MCF 10A (cell line): Measurements from ENCODE around the gene ETV7. TPM values are rescaled to one million over a fixed set of nuclear protein-coding genes. Genes with fewer than 3 reads are reported as not detected.

ENCODE experiments used
- BruUV-seq: library from RNA; stranded (reverse); fragments of 400-500 nt; replicated peaks from 2 replicates; lab custom pipeline; 2021; lab: Mats Ljungman, UMichigan
- CTCF ChIA-PET: fragments of 300-600 bp; sonication (Branson Sonifier 250); formaldehyde crosslinking; extraction: SDS; loops from one replicate; lab custom pipeline; 2021; ENCODE audit warnings: antibody characterized with exemption, inconsistent platforms; lab: Yijun Ruan, JAX
- POLR2A ChIA-PET: fragments of 300-600, 350-650 bp; sonication (Branson Sonifier 250); formaldehyde crosslinking; extraction: SDS; loops from one replicate; lab custom pipeline; 2020; ENCODE audit warnings: antibody characterized with exemption, inconsistent platforms; lab: Yijun Ruan, JAX
- DNase-seq: peaks from one replicate; pipeline ENCODE4 v3.0.0-alpha.2; 2018; ENCODE audit not compliant: unreplicated experiment
- H3K27ac Mint-ChIP-seq: one replicate; pipeline ENCODE4 v1.8.0; 2022; ENCODE audit warnings: mild to moderate bottlenecking, low read depth, mixed read lengths; ENCODE audit not compliant: unreplicated experiment
- H3K27me3 Mint-ChIP-seq: one replicate; pipeline ENCODE4 v1.8.0; 2022; ENCODE audit warnings: mixed read lengths; ENCODE audit not compliant: insufficient read depth, unreplicated experiment
- H3K36me3 Mint-ChIP-seq: one replicate; pipeline ENCODE4 v1.8.0; 2022; ENCODE audit warnings: mild to moderate bottlenecking, moderate library complexity, mixed read lengths; ENCODE audit not compliant: insufficient read depth, unreplicated experiment
- H3K4me1 Mint-ChIP-seq: one replicate; pipeline ENCODE4 v1.8.0; 2022; ENCODE audit warnings: mixed read lengths; ENCODE audit not compliant: insufficient read depth, unreplicated experiment
- H3K4me3 Mint-ChIP-seq: one replicate; pipeline ENCODE4 v1.8.0; 2022; ENCODE audit warnings: mild to moderate bottlenecking, moderate library complexity, mixed read lengths; ENCODE audit not compliant: unreplicated experiment
- H3K9me3 Mint-ChIP-seq: one replicate; pipeline ENCODE4 v1.8.0; 2022; ENCODE audit warnings: mixed read lengths; ENCODE audit not compliant: unreplicated experiment
- CTCF ChIP-seq: fragments of 200-600 bp; IDR thresholded peaks from one replicate; pipeline ENCODE4 v1.8.0; 2022; ENCODE audit warnings: antibody characterized with exemption, mild to moderate bottlenecking; ENCODE audit not compliant: unreplicated experiment
- intact Hi-C: fragments of 100-400 bp; cut with micrococcal nuclease; formaldehyde crosslinking; loops from 2 replicates; pipeline ENCODE4 v1.14.1; 2022
- total RNA-seq: library from RNA; stranded (reverse); gene quantifications from 2 replicates; pipeline ENCODE4 v1.2.3, GENCODE V29; 2022

The ETV7 gene
- total RNA-seq, 1 experiment from 2014 or later, result 0.47 TPM

- intact Hi-C loops, result no loop called here
- no peak overlapping the region for H3K27ac Mint-ChIP-seq
- no peaks in the 10 kb centered on the region for H3K9me3 Mint-ChIP-seq
- ChIA-PET CTCF (interaction anchor here (0.6 to 8.5 kb wide), 3 partner anchors 9 to 179 kb away, joined by 3 to 43 read pairs (median 11); no protein-coding TSS in a partner anchor), POLR2A (interaction anchor here (0.7 to 1.0 kb wide), 2 partner anchors 11 to 99 kb away, joined by 3 read pairs; no protein-coding TSS in a partner anchor)
- H3K36me3 Mint-ChIP-seq, result no peaks in the 10 kb centered on the region
- no peak for TF ChIP-seq CTCF
- no peak overlapping the region for H3K4me3 Mint-ChIP-seq
- H3K4me1 Mint-ChIP-seq, result peaks cover 6% of the 10 kb centered on the region
- peak; percentile 64 for DNase-seq
- BruUV-seq, result no TSS peak
- H3K27me3 Mint-ChIP-seq, result no peaks in the 10 kb centered on the region
Measured at GRCh38 chr6:36349240-36349639, 38.2 kb downstream of the ETV7 start.

- no peak overlapping the region for H3K27ac Mint-ChIP-seq
- intact Hi-C loops, result no loop called here
Measured at GRCh38 chr6:36347621-36348020, 39.8 kb downstream of the ETV7 start.

GRCh38 chr6:36346486-36347273 is 40.8 kb downstream of the ETV7 start:
- no peaks in the 10 kb centered on the region for H3K36me3 Mint-ChIP-seq
- H3K9me3 Mint-ChIP-seq, result no peaks in the 10 kb centered on the region
- H3K27ac Mint-ChIP-seq, result no peak overlapping the region
- BruUV-seq, result no TSS peak
- CTCF ChIA-PET, result interaction anchor here (1.0 to 1.8 kb wide), 2 partner anchors 14 to 44 kb away, joined by 3 to 6 read pairs; no protein-coding TSS in a partner anchor
- TF ChIP-seq CTCF, result no peak
- H3K27me3 Mint-ChIP-seq, result no peaks in the 10 kb centered on the region
- peaks cover 6% of the 10 kb centered on the region for H3K4me1 Mint-ChIP-seq
- no peak overlapping the region for H3K4me3 Mint-ChIP-seq
- no peak for DNase-seq
- intact Hi-C loops, result no loop called here
- POLR2A ChIA-PET, result no interaction called here

More at GRCh38 chr6:36347621-36348020, 39.8 kb downstream of the ETV7 start:
- ChIA-PET POLR2A (interaction anchor here (0.6 kb wide), 2 partner anchors 12 to 851 kb away, joined by 3 read pairs; partner anchors contain the start of gene TEAD3), CTCF (interaction anchor here (0.6 to 2.8 kb wide), 5 partner anchors 12 to 1020 kb away, joined by 3 to 11 read pairs (median 4); no protein-coding TSS in a partner anchor)
- no peak overlapping the region for H3K4me3 Mint-ChIP-seq
- H3K27me3 Mint-ChIP-seq, result no peaks in the 10 kb centered on the region
- DNase-seq, result no peak
- H3K4me1 Mint-ChIP-seq, result peaks cover 6% of the 10 kb centered on the region
- H3K9me3 Mint-ChIP-seq, result no peaks in the 10 kb centered on the region
- TF ChIP-seq CTCF, result no peak
- no TSS peak for BruUV-seq
- no peaks in the 10 kb centered on the region for H3K36me3 Mint-ChIP-seq

- DNase-seq, result no peak
- ChIA-PET POLR2A (interaction anchor here (0.7 kb wide), 1 partner anchor 128 kb away, joined by 4 read pairs; no protein-coding TSS in a partner anchor), CTCF (no interaction called here)
- Mint-ChIP-seq H3K27me3 (peaks cover under 1% of the 10 kb centered on the region), H3K27ac (no peak overlapping the region), H3K4me3 (no peak overlapping the region), H3K4me1 (peaks cover 6% of the 10 kb centered on the region), H3K9me3 (no peaks in the 10 kb centered on the region), H3K36me3 (no peaks in the 10 kb centered on the region)
- intact Hi-C loops, result no loop called here
- no TSS peak for BruUV-seq
- TF ChIP-seq CTCF, result no peak
Measured at GRCh38 chr6:36345681-36346466, 41.6 kb downstream of the ETV7 start.
